PC-3 (cell line): Measurements from ENCODE around the gene UBE2H. TPM values are rescaled to one million over a fixed set of nuclear protein-coding genes. Genes with fewer than 3 reads are reported as not detected.

Experiments
- ATAC-seq: fragments of 200-7000 bp; cut with Tn5 transposase; 2 replicates; pipeline ENCODE4 v1.9.1; 2020; ENCODE audit warnings: mild to moderate bottlenecking, moderate library complexity
- BruUV-seq: library from RNA; stranded (reverse); fragments of 400-500 nt; replicated peaks from 2 replicates; lab custom pipeline; 2021; lab: Mats Ljungman, UMichigan
- CTCF ChIA-PET: fragments of 300-600 bp; sonication (Branson Sonifier 250); formaldehyde crosslinking; loops from one replicate; lab custom pipeline; 2022; ENCODE audit warnings: antibody characterized with exemption; lab: Charles Lee
- POLR2A ChIA-PET: fragments of 300-600 bp; sonication (Branson Sonifier 250); formaldehyde crosslinking; loops from one replicate; lab custom pipeline; 2022; ENCODE audit warnings: antibody characterized with exemption; ENCODE audit not compliant: unreplicated experiment; lab: Charles Lee
- DNase-seq: peaks from one replicate; pipeline ENCODE4 v3.0.0-alpha.2; 2015
- H2AFZ ChIP-seq: fragments of 300-600 bp; sonication (generic); 2 replicates; pipeline ENCODE4 v1.6.0; 2016; ENCODE audit warnings: antibody characterized with exemption, low read length
- H3F3A ChIP-seq: fragments of 300-600 bp; sonication (generic); one replicate; pipeline ENCODE4 v1.6.0; 2017; ENCODE audit warnings: antibody characterized with exemption, low read length, control low read depth, mild to moderate bottlenecking; ENCODE audit not compliant: unreplicated experiment
- H3K27ac ChIP-seq: fragments of 300-600 bp; sonication (generic); 2 replicates; pipeline ENCODE4 v1.5.1; 2016; ENCODE audit warnings: mild to moderate bottlenecking, low read length
- H3K27me3 ChIP-seq: fragments of 300-600 bp; sonication (generic); 2 replicates; pipeline ENCODE4 v1.6.1; 2016; ENCODE audit warnings: low read length, mixed read lengths
- H3K36me3 ChIP-seq: fragments of 300-600 bp; sonication (generic); 2 replicates; pipeline ENCODE4 v1.6.1; 2016; ENCODE audit warnings: low read depth, mixed run types, low read length, mixed read lengths
- H3K4me1 ChIP-seq: fragments of 300-600 bp; sonication (generic); 2 replicates; pipeline ENCODE4 v1.5.1; 2016; ENCODE audit warnings: low read length; ENCODE audit not compliant: insufficient read depth
- H3K4me2 ChIP-seq: fragments of 300-600 bp; sonication (generic); 2 replicates; pipeline ENCODE4 v1.6.0; 2016; ENCODE audit warnings: low read length
- H3K4me3 ChIP-seq: fragments of 300-600 bp; sonication (generic); 2 replicates; pipeline ENCODE4 v1.5.1; 2016; ENCODE audit warnings: mild to moderate bottlenecking, low read length, mixed read lengths
- H3K79me2 ChIP-seq: fragments of 300-600 bp; sonication (generic); 2 replicates; pipeline ENCODE4 v1.6.1; 2017; ENCODE audit warnings: low read length, mixed read lengths
- H3K9ac ChIP-seq: fragments of 300-600 bp; sonication (generic); 2 replicates; pipeline ENCODE4 v1.6.0; 2016; ENCODE audit warnings: mild to moderate bottlenecking, low read length
- H3K9me2 ChIP-seq: fragments of 300-600 bp; sonication (generic); replicated peaks from 2 replicates; pipeline ENCODE4 v1.6.1; 2016; ENCODE audit warnings: mixed run types, low read length, mixed read lengths
- H3K9me3 ChIP-seq: fragments of 300-600 bp; sonication (generic); 2 replicates; pipeline ENCODE4 v1.6.1; 2016; ENCODE audit warnings: low read length, mixed read lengths
- H4K20me1 ChIP-seq: fragments of 300-600 bp; sonication (generic); 2 replicates; pipeline ENCODE4 v1.6.1; 2016; ENCODE audit warnings: low read length, mixed read lengths
- CTCF ChIP-seq: fragments of 300-600 bp; sonication (generic); conservative IDR thresholded peaks from 2 replicates; pipeline ENCODE4 v1.5.1; 2017; ENCODE audit warnings: antibody characterized with exemption, low read depth, mild to moderate bottlenecking, low read length
- EZH2 ChIP-seq: fragments of 300-600 bp; sonication (generic); IDR thresholded peaks from one replicate; pipeline ENCODE4 v1.6.1; 2017; ENCODE audit warnings: antibody characterized with exemption, mild to moderate bottlenecking, low read length; ENCODE audit not compliant: unreplicated experiment
- EZH2phosphoT487 ChIP-seq: fragments of 300-600 bp; sonication (generic); IDR thresholded peaks from 2 replicates; pipeline ENCODE4 v1.6.1; 2018; ENCODE audit warnings: mild to moderate bottlenecking, antibody characterized with exemption, low read length, borderline replicate concordance
- intact Hi-C: fragments of 100-400 bp; cut with micrococcal nuclease; formaldehyde crosslinking; loops from 2 replicates; pipeline ENCODE4 v1.9.0; 2023
- total RNA-seq: library from RNA; depleted of rRNA; stranded (reverse); fragments of >200 nt; gene quantifications from 2 replicates; pipeline ENCODE4 v1.2.3, GENCODE V29; 2014

The UBE2H gene
- total RNA-seq, 1 experiment from 2014 or later = 62.5 TPM

GRCh38 chr7:129908181-129908580, 44.6 kb downstream of the UBE2H start:
- Histone ChIP-seq H3K4me2 (no peak overlapping the region), H3K79me2 (peaks cover 68% of the 10 kb centered on the region), H3K27ac (peak overlapping the region; percentile 94), H3K9me2 (no peaks in the 10 kb centered on the region), H3K4me1 (peaks cover 53% of the 10 kb centered on the region), H4K20me1 (no peaks in the 10 kb centered on the region), H3F3A (peaks cover 4% of the 10 kb centered on the region), H3K27me3 (no peaks in the 10 kb centered on the region), H3K4me3 (no peak overlapping the region), H2AFZ (no peak overlapping the region), H3K9me3 (no peaks in the 10 kb centered on the region), H3K36me3 (peaks cover 4% of the 10 kb centered on the region; the same call in 1 of the 2 replicates), H3K9ac (no peak overlapping the region)
- ATAC-seq = no peak
- TF ChIP-seq EZH2phosphoT487 (no peak), CTCF (no peak), EZH2 (no peak)
- ChIA-PET CTCF (no interaction called here), POLR2A (no interaction called here)
- intact Hi-C loops = no loop called here
- BruUV-seq = no TSS peak
- DNase-seq = no peak

- peaks cover 65% of the 10 kb centered on the region for H3K79me2 ChIP-seq
- H3K27me3 ChIP-seq = no peaks in the 10 kb centered on the region
- peaks cover 4% of the 10 kb centered on the region for H3K36me3 ChIP-seq
- ChIA-PET POLR2A (no interaction called here), CTCF (no interaction called here)
- peaks cover 54% of the 10 kb centered on the region for H3K4me1 ChIP-seq
- H3K4me3 ChIP-seq = no peak overlapping the region
- H3K9me2 ChIP-seq = no peaks in the 10 kb centered on the region
- no peaks in the 10 kb centered on the region for H4K20me1 ChIP-seq
- no peak for ATAC-seq
- DNase-seq = no peak
- no TSS peak for BruUV-seq
- no peak overlapping the region for H2AFZ ChIP-seq
- H3K27ac ChIP-seq = peak overlapping the region; percentile 94
- H3K4me2 ChIP-seq = peak overlapping the region; percentile 44
- peak overlapping the region; percentile 33; the same call in 1 of the 2 replicates for H3K9ac ChIP-seq
- no peak for TF ChIP-seq CTCF
- TF ChIP-seq EZH2phosphoT487 = no peak
- TF ChIP-seq EZH2 = no peak
- H3F3A ChIP-seq = peaks cover 4% of the 10 kb centered on the region
- no peaks in the 10 kb centered on the region for H3K9me3 ChIP-seq
- intact Hi-C loops = loop anchor here (2.0 kb wide), 1 partner anchor 42 kb away; no protein-coding TSS in a partner anchor
Observed at GRCh38 chr7:129907122-129907736, 45.5 kb downstream of the UBE2H start.

GRCh38 chr7:129906700-129907099, 46.1 kb downstream of the UBE2H start:
- H3F3A ChIP-seq = peaks cover 4% of the 10 kb centered on the region
- intact Hi-C loops = loop anchor here (2.0 kb wide), 1 partner anchor 42 kb away; no protein-coding TSS in a partner anchor
- H3K4me2 ChIP-seq = peak overlapping the region; percentile 53
- H4K20me1 ChIP-seq = no peaks in the 10 kb centered on the region
- ChIA-PET CTCF (no interaction called here), POLR2A (no interaction called here)
- no peaks in the 10 kb centered on the region for H3K9me2 ChIP-seq
- H3K36me3 ChIP-seq = peaks cover 4% of the 10 kb centered on the region
- peaks cover 65% of the 10 kb centered on the region for H3K79me2 ChIP-seq
- ATAC-seq = peak; percentile 87
- peaks cover 49% of the 10 kb centered on the region for H3K4me1 ChIP-seq
- no peaks in the 10 kb centered on the region for H3K27me3 ChIP-seq
- H3K9ac ChIP-seq = peak overlapping the region; percentile 61
- no peaks in the 10 kb centered on the region for H3K9me3 ChIP-seq
- peak overlapping the region; percentile 15; the same call in 1 of the 2 replicates for H3K4me3 ChIP-seq
- no peak for TF ChIP-seq EZH2
- no peak for TF ChIP-seq CTCF
- no peak for TF ChIP-seq EZH2phosphoT487
- DNase-seq = peak; percentile 87
- BruUV-seq = no TSS peak
- H3K27ac ChIP-seq = peak overlapping the region; percentile 94
- H2AFZ ChIP-seq = no peak overlapping the region
